HepG2 (cell line): ENCODE measurements around the gene FOXN3. TPM values are rescaled to one million over a fixed set of nuclear protein-coding genes. Genes with fewer than 3 reads are reported as not detected.

Experiments
- ATAC-seq: fragments of 200-7000 bp; cut with Tn5 transposase; 3 replicates; pipeline ENCODE4 v1.9.1; 2020; ENCODE audit warnings: mild to moderate bottlenecking, moderate library complexity
- BruUV-seq: library from RNA; stranded (reverse); fragments of 400-500 nt; replicated peaks from 2 replicates; lab custom pipeline; 2021; lab: Mats Ljungman, UMichigan
- CTCF ChIA-PET: fragments of 300-600 bp; formaldehyde crosslinking; extraction: SDS; loops from one replicate; lab custom pipeline; 2021; ENCODE audit warnings: low total read pairs, inconsistent platforms, low intra/inter-chr PET ratio; lab: Yijun Ruan, JAX
- POLR2A ChIA-PET: fragments of 350-600 bp; sonication (Branson Sonifier 250); formaldehyde crosslinking; loops from one replicate; lab custom pipeline; 2020; ENCODE audit warnings: antibody characterized with exemption, inconsistent platforms; lab: Yijun Ruan, JAX
- DNase-seq: peaks from one replicate; pipeline ENCODE4 v3.0.0-alpha.2; 2015; ENCODE audit warnings: low spot score
- FAIRE-seq: peaks from 3 replicates; lab custom pipeline; 2011; peaks lifted over from hg19 to GRCh38; lab: Jason Lieb, UNC
- H2AFZ ChIP-seq: one replicate; pipeline ENCODE4 v1.6.1; 2011; ENCODE audit warnings: low read length, inconsistent platforms
- H3K27ac ChIP-seq: fragments of 300-600 bp; 3 replicates; pipeline ENCODE4 v1.8.0; 2011; ENCODE audit warnings: mixed run types, mild to moderate bottlenecking, mixed read lengths, low read length, inconsistent platforms; ENCODE audit not compliant: insufficient read depth; ENCODE audit errors: extremely low read length
- H3K27me3 ChIP-seq, 2 experiments: fragments of 200-600 bp in 1 of 2; 2 replicates in 1 of 2; 3 replicates in 1 of 2; pipeline versions ENCODE4 v1.6.0 to v1.8.0; 2011; ENCODE audit warnings: low read length in 2 of 2, mild to moderate bottlenecking in 2 of 2, moderate library complexity in 2 of 2, inconsistent platforms in 1 of 2; ENCODE audit not compliant: insufficient read depth in 2 of 2, control insufficient read depth in 1 of 2
- H3K36me3 ChIP-seq, 2 experiments: fragments of 200-600 bp in 1 of 2; replicated peaks in 1 of 2; 2 replicates in 1 of 2; 3 replicates in 1 of 2; pipeline versions ENCODE4 v1.5.1 to v1.8.0; 2011; ENCODE audit warnings: low read length in 2 of 2, inconsistent platforms in 1 of 2; ENCODE audit not compliant: insufficient read depth in 2 of 2, control insufficient read depth in 1 of 2
- H3K4me1 ChIP-seq: 2 replicates; pipeline ENCODE4 v1.5.1; 2012; ENCODE audit warnings: low read length, inconsistent platforms; ENCODE audit not compliant: insufficient read depth
- H3K4me2 ChIP-seq: 2 replicates; pipeline ENCODE4 v1.6.0; 2011; ENCODE audit warnings: low read depth, low read length, inconsistent platforms
- H3K4me3 ChIP-seq, 3 experiments: fragments of 200-600 bp in 1 of 3; sonication (generic), shearing (Covaris generic) in 1 of 3; replicated peaks in 1 of 3; 2 replicates each; pipeline ENCODE4 v1.5.1; 2011 to 2016; ENCODE audit warnings: low read length in 3 of 3, inconsistent platforms in 2 of 3, low read depth in 2 of 3, mild to moderate bottlenecking in 2 of 3, control low read depth in 1 of 3, mixed read lengths in 1 of 3; ENCODE audit not compliant: insufficient read depth in 1 of 3
- H3K79me2 ChIP-seq: one replicate; pipeline ENCODE4 v1.6.1; 2011; ENCODE audit warnings: low read length, inconsistent platforms; ENCODE audit not compliant: insufficient read depth
- H3K9ac ChIP-seq: 2 replicates; pipeline ENCODE4 v1.6.0; 2011; ENCODE audit warnings: mild to moderate bottlenecking, low read depth, low read length, inconsistent platforms; ENCODE audit not compliant: insufficient read depth
- H3K9me3 ChIP-seq: 2 replicates; pipeline ENCODE4 v1.5.1; 2012; ENCODE audit warnings: mild to moderate bottlenecking, low read length
- H4K20me1 ChIP-seq: 2 replicates; pipeline ENCODE4 v1.6.0; 2011; ENCODE audit warnings: inconsistent platforms, mild to moderate bottlenecking, low read length, moderate library complexity; ENCODE audit not compliant: insufficient read depth
- KDM1A ChIP-seq: IDR thresholded peaks from 2 replicates; pipeline ENCODE4 v1.6.1; 2016; ENCODE audit warnings: missing compliant biosample characterization
- SALL2 ChIP-seq: sonication (generic); formaldehyde crosslinking; IDR thresholded peaks from 2 replicates; pipeline ENCODE4 v1.8.1; 2023; ENCODE audit warnings: mild to moderate bottlenecking, missing genetic modification reagents, inconsistent platforms
- SMAD3 ChIP-seq: sonication (generic); formaldehyde crosslinking; IDR thresholded peaks from 2 replicates; pipeline ENCODE4 v1.4.0; 2020; ENCODE audit warnings: missing genetic modification reagents
- ZBTB7B ChIP-seq: sonication (generic); formaldehyde crosslinking; IDR thresholded peaks from 2 replicates; pipeline ENCODE4 v1.4.0; 2020; ENCODE audit warnings: missing genetic modification reagents
- ZMYM2 ChIP-seq: sonication (generic); formaldehyde crosslinking; IDR thresholded peaks from 2 replicates; pipeline ENCODE4 v1.8.0; 2022; ENCODE audit warnings: mild to moderate bottlenecking, missing genetic modification reagents
- ZNF33B ChIP-seq: sonication (generic); formaldehyde crosslinking; IDR thresholded peaks from 2 replicates; pipeline ENCODE4 v1.5.1; 2020; ENCODE audit warnings: mild to moderate bottlenecking, missing genetic modification reagents
- ZNF501 ChIP-seq: sonication (generic); formaldehyde crosslinking; IDR thresholded peaks from 2 replicates; pipeline ENCODE4 v1.5.1; 2020; ENCODE audit warnings: mild to moderate bottlenecking, moderate library complexity, missing genetic modification reagents
- ZNF530 ChIP-seq: sonication (generic); formaldehyde crosslinking; IDR thresholded peaks from 2 replicates; pipeline ENCODE4 v1.5.0; 2020; ENCODE audit warnings: low read depth, mild to moderate bottlenecking, missing genetic modification reagents
- ZNF660 ChIP-seq: sonication (generic); formaldehyde crosslinking; IDR thresholded peaks from 2 replicates; pipeline ENCODE4 v1.5.1; 2020; ENCODE audit warnings: mild to moderate bottlenecking, low read depth, missing genetic modification reagents, borderline replicate concordance
- WGBS: methylation state at CpG from one replicate; pipeline ENCODE4 v1.1.6; 2017; ENCODE audit warnings: low lambda C conversion rate; 5-methylcytosine and 5-hydroxymethylcytosine counted together
- in situ Hi-C: cut with HindIII; loops from 2 replicates; pipeline ENCODE4 v1.10.0; 2017; ENCODE audit warnings: low pct_unique_long_range_greater_than_20kb; ENCODE audit not compliant: extremely low pct_ligation_motif_present
- intact Hi-C: fragments of 100-400 bp; cut with micrococcal nuclease; formaldehyde crosslinking; loops from one replicate; pipeline ENCODE4 v1.10.0; 2022; ENCODE audit not compliant: unreplicated experiment
- polyA plus RNA-seq, 8 experiments: library from polyadenylated mRNA; depleted of rRNA in 3 of 8; stranded (reverse) in 7 of 8; unstranded in 1 of 8; fragments of >200 nt; fragmentation: Illumina TruSeq in 4 of 8; extraction: Trizol in 4 of 8; gene quantifications; 2 replicates each; pipeline versions ENCODE4 v1.2.1 to v1.2.3, GENCODE V29; 2011 to 2016; ENCODE audit warnings: low read depth in 4 of 8, missing spikeins in 1 of 8, mixed read lengths in 1 of 8; ENCODE audit not compliant: insufficient read depth in 1 of 8
- total RNA-seq, 5 experiments: library from RNA; depleted of rRNA; stranded (reverse); fragments of >200 nt; fragmentation: Illumina TruSeq; extraction: Trizol; gene quantifications; 2 replicates each; pipeline ENCODE4 v1.2.3, GENCODE V29; 2016; ENCODE audit warnings: low read depth in 1 of 5
- TF ChIP-seq, protein P1 (sequence below), 2 experiments: sonication (generic) in 1 of 2; formaldehyde crosslinking in 1 of 2; IDR thresholded peaks; 2 replicates each; pipeline versions ENCODE4 v1.6.1 to v1.9.0; 2014 to 2022; ENCODE audit warnings: antibody characterized with exemption in 1 of 2, borderline replicate concordance in 1 of 2, inconsistent platforms in 1 of 2, low read depth in 1 of 2, missing genetic modification reagents in 1 of 2
- TF ChIP-seq, protein P2 (sequence below): sonication (generic); formaldehyde crosslinking; IDR thresholded peaks from 2 replicates; pipeline ENCODE4 v1.5.0; 2020; ENCODE audit warnings: missing genetic modification reagents
- TF ChIP-seq, protein P3 (sequence below): sonication (generic); formaldehyde crosslinking; IDR thresholded peaks from 2 replicates; pipeline ENCODE4 v1.9.0; 2021; ENCODE audit warnings: missing genetic modification reagents, borderline replicate concordance
- TF ChIP-seq, protein P4 (sequence below): IDR thresholded peaks from 2 replicates; pipeline ENCODE4 v1.6.1; 2016

FOXN3 gene
- total and polyA plus RNA-seq, 2 of the 13 experiments (the other 11 are each of a cell fraction or from before 2014, with no cell fraction given) = 32.4 to 70.2 TPM

DNA sequence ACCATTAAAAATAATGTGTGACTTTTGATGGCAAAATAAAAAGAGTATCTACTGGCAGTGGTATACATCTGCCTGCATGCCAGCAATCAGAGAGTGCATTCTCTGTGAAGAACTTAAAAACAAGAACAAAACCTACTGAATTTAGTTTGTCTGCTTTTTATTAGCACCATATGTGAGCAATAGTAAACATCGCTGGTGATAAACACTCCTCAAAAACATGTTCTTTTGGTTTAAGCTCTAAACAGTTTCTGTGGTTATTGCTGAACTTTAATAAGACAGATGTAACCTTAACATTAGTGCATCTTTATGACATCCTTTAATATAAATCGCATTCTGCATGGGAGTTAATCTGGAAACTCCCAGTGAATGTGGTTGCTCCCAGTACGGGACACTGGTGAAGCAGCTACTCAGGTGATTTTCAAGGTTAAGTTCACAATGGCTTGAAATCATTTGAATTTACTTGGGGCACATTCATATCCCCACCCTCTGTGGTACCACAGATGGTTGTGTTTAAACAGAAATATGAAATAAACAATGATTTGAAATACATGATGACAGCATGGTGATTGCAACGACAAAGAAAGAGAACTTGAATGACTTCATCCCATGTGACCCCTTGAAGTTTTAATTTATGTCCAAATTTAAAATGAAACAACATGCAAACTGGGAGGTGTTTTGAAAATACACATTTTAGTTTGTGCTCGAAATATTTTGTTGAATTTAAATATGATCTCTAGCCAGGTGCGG, 285.9 kb downstream of the FOXN3 start:
- peaks cover 0 to 1% of the 10 kb centered on the region in 2 experiments; a peak in 2 of 5 replicates for H3K27me3 ChIP-seq
- CTCF ChIA-PET = no interaction called here
- DNase-seq (no peak), ATAC-seq (no peak), FAIRE-seq (no peak)
- POLR2A ChIA-PET = no interaction called here
- no peak overlapping the region for H3K27ac ChIP-seq
- in situ Hi-C loops (no loop called here), intact Hi-C loops (no loop called here)
- WGBS = 54% methylated on average over 6 of the region's 6 CpGs
- 0 out of 2 replicates have a peak, but pooled peaks cover 6% of the 10 kb centered on the region for H3K4me1 ChIP-seq
- H3K36me3 ChIP-seq = no peaks in the 10 kb centered on the region
- no peak overlapping the region for H3K4me3 ChIP-seq
- peaks cover 1% of the 10 kb centered on the region for H3K9me3 ChIP-seq
- H3K4me2 ChIP-seq = no peak overlapping the region
- BruUV-seq = no TSS peak
- no peaks in the 10 kb centered on the region for H3K79me2 ChIP-seq
- H4K20me1 ChIP-seq = no peaks in the 10 kb centered on the region
- H2AFZ ChIP-seq = no peak overlapping the region
- no peak overlapping the region for H3K9ac ChIP-seq
- TF ChIP-seq KDM1A (CRISPR knock-in tag) (no peak), ZMYM2 (CRISPR knock-in tag) (no peak), ZNF660 (CRISPR knock-in tag) (no peak), ZNF530 (CRISPR knock-in tag) (no peak), ZBTB7B (CRISPR knock-in tag) (no peak), ZNF501 (CRISPR knock-in tag) (no peak), SMAD3 (CRISPR knock-in tag) (no peak), ZNF33B (CRISPR knock-in tag) (no peak), SALL2 (CRISPR knock-in tag) (no peak)
- TF ChIP-seq, protein P1, sequence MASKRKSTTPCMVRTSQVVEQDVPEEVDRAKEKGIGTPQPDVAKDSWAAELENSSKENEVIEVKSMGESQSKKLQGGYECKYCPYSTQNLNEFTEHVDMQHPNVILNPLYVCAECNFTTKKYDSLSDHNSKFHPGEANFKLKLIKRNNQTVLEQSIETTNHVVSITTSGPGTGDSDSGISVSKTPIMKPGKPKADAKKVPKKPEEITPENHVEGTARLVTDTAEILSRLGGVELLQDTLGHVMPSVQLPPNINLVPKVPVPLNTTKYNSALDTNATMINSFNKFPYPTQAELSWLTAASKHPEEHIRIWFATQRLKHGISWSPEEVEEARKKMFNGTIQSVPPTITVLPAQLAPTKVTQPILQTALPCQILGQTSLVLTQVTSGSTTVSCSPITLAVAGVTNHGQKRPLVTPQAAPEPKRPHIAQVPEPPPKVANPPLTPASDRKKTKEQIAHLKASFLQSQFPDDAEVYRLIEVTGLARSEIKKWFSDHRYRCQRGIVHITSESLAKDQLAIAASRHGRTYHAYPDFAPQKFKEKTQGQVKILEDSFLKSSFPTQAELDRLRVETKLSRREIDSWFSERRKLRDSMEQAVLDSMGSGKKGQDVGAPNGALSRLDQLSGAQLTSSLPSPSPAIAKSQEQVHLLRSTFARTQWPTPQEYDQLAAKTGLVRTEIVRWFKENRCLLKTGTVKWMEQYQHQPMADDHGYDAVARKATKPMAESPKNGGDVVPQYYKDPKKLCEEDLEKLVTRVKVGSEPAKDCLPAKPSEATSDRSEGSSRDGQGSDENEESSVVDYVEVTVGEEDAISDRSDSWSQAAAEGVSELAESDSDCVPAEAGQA (IDR thresholded peaks at IDR 0.05; ENCODE audit: low read depth) = no peak
- TF ChIP-seq, protein P1 (CRISPR knock-in tag; IDR thresholded peaks at IDR 0.05; ENCODE audit: borderline replicate concordance) = no peak
- TF ChIP-seq, protein P2, sequence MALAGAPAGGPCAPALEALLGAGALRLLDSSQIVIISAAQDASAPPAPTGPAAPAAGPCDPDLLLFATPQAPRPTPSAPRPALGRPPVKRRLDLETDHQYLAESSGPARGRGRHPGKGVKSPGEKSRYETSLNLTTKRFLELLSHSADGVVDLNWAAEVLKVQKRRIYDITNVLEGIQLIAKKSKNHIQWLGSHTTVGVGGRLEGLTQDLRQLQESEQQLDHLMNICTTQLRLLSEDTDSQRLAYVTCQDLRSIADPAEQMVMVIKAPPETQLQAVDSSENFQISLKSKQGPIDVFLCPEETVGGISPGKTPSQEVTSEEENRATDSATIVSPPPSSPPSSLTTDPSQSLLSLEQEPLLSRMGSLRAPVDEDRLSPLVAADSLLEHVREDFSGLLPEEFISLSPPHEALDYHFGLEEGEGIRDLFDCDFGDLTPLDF (CRISPR knock-in tag) = no peak
- TF ChIP-seq, protein P3, sequence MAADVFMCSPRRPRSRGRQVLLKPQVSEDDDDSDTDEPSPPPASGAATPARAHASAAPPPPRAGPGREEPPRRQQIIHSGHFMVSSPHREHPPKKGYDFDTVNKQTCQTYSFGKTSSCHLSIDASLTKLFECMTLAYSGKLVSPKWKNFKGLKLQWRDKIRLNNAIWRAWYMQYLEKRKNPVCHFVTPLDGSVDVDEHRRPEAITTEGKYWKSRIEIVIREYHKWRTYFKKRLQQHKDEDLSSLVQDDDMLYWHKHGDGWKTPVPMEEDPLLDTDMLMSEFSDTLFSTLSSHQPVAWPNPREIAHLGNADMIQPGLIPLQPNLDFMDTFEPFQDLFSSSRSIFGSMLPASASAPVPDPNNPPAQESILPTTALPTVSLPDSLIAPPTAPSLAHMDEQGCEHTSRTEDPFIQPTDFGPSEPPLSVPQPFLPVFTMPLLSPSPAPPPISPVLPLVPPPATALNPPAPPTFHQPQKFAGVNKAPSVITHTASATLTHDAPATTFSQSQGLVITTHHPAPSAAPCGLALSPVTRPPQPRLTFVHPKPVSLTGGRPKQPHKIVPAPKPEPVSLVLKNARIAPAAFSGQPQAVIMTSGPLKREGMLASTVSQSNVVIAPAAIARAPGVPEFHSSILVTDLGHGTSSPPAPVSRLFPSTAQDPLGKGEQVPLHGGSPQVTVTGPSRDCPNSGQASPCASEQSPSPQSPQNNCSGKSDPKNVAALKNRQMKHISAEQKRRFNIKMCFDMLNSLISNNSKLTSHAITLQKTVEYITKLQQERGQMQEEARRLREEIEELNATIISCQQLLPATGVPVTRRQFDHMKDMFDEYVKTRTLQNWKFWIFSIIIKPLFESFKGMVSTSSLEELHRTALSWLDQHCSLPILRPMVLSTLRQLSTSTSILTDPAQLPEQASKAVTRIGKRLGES (CRISPR knock-in tag) = no peak
- TF ChIP-seq, protein P4, sequence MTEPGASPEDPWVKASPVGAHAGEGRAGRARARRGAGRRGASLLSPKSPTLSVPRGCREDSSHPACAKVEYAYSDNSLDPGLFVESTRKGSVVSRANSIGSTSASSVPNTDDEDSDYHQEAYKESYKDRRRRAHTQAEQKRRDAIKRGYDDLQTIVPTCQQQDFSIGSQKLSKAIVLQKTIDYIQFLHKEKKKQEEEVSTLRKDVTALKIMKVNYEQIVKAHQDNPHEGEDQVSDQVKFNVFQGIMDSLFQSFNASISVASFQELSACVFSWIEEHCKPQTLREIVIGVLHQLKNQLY (CRISPR knock-in tag) = no peak
